Dermis blood vessel endothelial cell (primary cell): Measurements from ENCODE around the gene OCEL1. TPM values are rescaled to one million over a fixed set of nuclear protein-coding genes. Genes with fewer than 3 reads are reported as not detected.
A peak's percentile ranks its signal among the peaks of the same experiment; 100 is the strongest.
"Not testable (repeated sequence)": the region's sequence is repeated elsewhere in the genome, so short reads cannot be mapped to it uniquely, and the experiment has no call there.

Experiments
- DNase-seq: peaks from one replicate; pipeline ENCODE4 v3.0.0; 2010
- total RNA-seq: library from RNA; depleted of rRNA; stranded (reverse); fragments of >200 nt; gene quantifications from 2 replicates; pipeline ENCODE4 v1.2.3, GENCODE V29; 2014

OCEL1 gene, protein sequence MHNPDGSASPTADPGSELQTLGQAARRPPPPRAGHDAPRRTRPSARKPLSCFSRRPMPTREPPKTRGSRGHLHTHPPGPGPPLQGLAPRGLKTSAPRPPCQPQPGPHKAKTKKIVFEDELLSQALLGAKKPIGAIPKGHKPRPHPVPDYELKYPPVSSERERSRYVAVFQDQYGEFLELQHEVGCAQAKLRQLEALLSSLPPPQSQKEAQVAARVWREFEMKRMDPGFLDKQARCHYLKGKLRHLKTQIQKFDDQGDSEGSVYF
- total RNA-seq: 3.8 and 4.4 TPM in 2 replicates

DNA sequence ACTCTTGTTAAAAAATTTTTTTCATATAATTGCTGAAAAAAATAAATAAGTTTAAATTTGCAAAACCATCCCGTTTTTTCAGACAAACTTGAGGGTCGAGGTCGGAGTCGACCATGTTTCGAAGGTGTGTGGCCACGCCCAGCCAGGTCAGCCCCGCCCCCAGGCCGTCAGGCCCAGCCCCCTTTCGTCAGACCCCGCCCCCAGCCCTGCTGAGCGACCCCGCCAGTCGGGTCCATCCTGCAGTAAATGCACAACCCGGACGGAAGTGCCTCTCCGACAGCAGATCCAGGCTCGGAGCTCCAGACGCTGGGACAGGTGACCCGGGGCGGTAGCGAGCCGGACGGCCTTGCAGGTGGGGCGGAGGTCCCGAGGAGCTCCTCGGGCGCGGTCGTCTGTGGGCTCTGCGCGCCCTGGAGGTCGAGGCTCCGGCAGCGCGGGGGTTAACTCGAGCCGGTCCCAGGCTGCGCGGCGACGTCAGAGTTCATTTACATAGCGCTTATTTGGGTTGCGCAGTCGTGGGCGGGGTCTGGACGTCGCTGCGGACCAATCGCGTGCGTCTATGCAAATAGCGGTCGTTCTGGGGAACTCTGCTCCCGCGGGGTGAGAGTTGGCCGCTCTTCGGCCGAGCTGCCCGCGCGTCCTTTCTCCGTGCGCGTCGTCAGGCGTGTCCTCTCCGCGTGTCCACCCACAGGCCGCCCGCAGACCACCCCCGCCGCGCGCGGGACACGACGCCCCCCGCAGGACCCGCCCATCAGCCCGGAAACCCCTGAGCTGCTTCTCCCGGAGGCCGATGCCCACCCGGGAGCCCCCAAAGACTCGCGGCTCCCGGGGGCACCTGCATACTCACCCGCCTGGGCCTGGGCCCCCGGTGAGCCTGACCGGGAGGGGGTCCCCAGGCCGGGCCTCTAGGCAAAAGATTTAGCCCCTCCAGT lies at the start of gene OCEL1:
Gene OCEL1 (plus strand): TSS at position 225 of the 932 bp plus-strand sequence. CDS start 22 bp downstream, at position 247.
- DNase-seq: peak; percentile 99

DNA sequence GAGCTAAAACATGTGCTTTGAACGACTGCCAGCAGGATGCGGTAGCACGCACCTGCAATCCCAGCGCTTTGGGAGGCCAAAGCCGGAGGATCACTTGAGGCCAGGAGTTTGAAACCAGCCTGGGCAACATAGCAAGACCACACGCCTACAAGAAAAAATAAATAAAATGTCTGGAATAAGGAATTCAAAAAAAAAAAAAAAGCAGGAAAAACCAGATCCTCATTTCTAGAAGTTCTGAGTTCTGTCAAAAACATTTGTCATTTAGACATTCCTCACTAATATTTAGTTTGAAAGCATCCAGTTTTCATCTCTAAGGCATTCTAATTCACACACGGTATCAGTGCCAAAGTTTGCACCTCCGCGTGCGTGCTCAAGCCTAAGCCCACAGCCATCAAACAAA lies 47.7 kb upstream of the OCEL1 start:
- no peak for DNase-seq

DNA sequence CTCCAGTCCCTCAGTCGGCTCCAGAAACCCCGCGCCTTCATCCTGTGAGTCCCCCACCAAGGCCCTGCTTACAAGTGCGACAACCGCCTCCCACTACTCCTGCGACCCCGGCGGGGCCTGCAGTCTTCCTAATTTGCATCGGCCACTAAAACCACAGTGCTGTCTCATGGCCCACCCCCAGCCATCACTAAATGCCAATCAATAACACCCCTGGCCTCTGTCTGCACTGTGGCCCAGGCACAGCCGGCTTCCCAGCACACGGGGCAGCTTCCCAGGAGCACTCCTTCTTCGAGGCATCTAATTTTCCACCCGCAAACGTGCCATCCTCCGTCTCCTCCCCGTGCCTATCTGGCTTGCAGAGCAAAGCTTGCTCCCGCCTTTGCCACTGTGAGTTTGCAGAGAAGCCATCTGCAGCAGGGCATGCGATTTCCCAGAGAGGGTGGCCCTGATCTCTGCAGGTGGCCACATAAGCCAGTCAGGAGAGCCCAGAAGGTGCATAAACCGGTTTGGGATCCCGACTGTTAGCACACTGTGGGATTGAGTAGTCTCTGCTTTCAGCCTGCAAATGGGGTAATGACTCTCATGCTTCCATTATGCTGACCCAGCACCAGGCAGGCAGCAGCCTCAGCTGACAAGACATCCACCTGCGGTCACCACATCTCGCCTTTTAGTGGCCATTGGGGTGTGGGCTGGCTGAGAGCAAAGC lies 44.9 kb upstream of the OCEL1 start:
- no peak for DNase-seq

DNA sequence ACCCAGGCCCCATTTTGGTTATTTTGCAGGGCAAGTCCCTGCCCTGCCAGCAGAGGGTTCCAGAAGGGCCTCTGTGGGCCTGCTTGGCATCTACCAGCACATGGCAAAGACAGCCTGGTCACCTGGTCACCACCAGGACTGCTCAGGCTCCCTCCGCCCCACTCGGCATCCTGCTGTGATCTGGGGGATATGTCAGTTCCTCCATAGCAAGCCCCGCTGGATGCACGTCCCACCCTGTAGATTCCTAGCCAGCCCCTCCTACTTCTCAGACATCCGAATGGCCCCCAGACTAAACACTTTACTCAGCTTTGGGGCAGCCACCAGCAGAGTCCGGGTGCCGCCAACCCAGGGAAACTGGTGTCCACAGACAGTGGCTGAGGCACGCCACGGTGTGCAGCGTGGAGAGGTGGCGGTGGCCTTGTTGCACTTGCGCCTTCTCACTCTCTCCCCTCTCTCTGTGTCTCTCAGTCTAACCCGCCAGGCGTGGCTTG lies 42.7 kb upstream of the OCEL1 start:
- no peak for DNase-seq

DNA sequence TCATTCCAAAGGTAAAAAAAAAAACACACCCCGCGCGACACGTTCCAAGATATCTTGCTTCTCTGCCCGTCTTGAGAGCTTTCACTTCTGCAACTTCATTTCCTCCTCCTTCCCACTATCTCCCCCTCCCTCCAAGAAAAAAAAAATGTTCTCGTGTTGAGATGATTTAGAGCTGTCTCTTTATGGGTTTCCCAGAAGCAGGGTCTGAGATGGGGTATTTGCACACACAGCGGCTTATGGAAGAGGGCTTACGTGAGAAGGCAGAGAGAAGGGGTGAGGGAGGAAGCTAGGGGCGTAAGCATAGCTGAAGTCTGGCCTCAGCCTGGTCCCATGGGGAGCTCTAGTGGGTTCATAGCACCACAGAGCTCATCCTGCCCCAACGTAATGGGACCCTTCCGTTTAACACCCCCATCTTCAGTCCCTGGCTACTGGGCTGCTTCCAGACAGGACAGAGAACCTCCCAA lies 42.1 kb upstream of the OCEL1 start:
- no peak for DNase-seq

DNA sequence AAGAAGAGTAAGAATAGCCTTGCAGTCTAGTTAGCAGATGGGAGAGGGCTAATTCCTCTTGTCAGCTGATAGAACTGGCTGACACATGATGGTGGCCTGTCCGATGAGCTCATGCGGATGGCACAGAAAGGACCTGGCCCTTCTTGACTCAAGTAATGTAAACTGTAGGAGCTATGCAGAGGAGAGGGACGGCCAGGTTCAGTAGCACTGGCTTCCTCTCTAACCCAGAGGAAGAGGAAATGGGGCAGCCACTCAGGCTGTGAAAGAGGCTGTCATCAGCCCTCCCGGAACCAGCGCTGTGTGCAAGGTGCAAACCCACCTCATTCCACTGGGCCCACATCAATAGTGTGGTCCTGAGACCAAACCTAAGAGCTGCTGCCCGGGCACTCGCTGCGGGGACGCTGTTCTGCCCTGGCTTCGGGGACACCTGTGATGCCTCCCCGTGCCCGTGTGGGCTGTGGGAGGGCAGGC lies 41.6 kb upstream of the OCEL1 start:
- no peak for DNase-seq

DNA sequence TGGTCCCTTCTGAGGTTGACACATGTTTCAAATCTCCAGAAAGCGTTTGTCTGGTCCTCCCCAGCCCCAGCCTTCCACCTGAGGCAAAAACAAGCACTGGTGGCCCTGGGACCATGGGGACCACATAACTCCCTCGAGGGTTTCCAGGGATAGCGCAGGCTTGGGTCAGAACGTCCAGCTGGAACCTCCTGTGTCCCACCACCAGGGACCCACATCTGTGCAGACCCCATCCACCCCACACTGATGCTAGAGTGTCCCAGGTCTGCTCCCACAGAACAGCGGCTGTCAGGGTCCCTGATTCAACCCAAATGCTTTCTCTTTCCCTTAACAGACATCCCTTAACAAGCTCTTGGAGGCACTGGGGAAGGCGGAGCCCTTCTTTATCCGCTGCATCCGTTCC lies 40.4 kb upstream of the OCEL1 start:
- no peak for DNase-seq

DNA sequence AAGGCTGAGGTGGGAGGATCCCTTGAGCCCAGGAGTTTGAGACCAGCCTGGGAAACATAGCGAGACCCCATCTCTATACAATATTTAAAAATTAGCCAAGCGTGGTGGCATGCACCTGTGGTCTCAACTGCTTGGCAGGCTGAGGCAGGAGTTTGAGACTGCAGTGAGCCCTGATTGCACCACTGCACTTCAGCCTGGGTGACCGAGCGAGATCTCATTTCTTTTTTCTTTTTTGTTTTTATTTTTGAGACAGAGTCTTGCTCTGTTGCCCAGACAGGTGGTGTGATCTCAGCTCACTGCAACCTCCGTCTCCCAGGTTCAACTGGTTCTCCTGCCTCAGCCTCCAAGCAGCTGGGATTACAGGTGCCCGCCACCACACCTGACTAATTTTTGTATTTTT lies 34.3 kb upstream of the OCEL1 start:
- not testable (repeated sequence) for DNase-seq

DNA sequence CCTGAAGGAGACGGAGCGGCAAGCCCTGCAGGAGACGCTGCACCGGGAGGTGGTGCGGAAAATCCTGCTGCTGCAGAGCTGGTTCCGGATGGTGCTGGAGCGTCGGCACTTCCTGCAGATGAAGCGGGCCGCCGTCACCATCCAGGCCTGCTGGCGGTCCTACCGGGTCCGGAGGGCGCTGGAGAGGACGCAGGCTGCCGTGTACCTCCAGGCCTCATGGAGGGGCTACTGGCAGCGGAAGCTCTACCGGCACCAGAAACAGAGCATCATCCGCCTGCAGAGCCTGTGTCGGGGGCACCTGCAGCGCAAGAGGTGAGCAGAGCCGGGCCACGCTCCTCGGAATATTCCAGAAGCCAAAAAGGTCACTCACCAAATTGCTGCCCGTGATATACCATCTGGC lies 33.3 kb upstream of the OCEL1 start:
- DNase-seq: no peak

DNA sequence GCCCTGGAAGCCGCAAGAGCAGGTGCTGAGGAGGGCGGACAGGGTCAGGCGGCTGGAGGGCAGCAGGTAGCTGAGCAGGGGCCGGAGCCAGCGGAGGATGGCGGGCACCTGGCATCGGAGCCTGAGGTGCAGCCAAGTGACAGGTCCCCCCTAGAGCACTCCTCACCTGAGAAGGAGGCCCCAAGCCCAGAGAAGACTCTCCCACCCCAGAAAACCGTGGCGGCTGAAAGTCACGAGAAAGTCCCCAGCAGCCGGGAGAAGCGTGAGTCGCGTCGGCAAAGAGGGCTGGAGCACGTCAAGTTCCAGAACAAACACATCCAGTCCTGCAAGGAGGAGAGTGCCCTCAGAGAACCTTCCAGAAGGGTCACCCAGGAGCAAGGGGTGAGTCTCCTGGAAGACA lies 31.4 kb upstream of the OCEL1 start:
- no peak for DNase-seq

DNA sequence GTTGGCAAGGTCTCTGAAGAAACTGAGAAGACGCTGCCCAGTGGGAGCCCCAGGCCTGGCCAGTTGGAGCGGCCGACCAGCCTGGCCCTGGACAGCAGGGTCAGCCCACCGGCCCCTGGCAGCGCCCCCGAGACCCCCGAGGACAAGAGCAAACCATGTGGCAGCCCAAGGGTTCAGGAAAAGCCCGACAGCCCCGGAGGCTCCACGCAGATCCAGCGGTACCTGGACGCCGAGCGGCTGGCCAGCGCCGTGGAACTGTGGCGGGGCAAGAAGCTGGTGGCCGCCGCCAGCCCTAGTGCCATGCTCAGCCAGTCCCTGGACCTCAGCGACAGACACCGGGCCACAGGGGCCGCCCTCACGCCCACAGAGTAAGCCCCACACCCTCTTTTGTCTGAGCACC lies 30.9 kb upstream of the OCEL1 start:
- no peak for DNase-seq

DNA sequence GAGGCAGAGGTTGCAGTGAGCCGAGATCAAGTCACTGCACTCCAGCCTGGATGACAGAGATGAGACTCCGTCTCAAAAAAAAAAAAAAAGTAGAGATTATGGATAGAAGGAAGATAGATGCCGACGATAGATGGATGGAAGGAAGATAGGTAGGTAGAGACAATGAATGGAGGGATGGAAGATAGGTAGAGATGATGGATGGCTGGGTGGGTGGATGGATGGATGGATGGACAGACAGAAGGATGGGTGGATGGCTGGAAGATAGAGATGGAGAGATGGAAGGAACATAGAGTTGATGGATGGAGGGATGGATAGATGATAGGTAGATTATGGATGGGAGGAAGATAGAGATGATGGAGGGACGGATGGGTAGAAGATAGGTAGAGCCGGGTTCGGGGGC lies 29.4 kb upstream of the OCEL1 start:
- no peak for DNase-seq

DNA sequence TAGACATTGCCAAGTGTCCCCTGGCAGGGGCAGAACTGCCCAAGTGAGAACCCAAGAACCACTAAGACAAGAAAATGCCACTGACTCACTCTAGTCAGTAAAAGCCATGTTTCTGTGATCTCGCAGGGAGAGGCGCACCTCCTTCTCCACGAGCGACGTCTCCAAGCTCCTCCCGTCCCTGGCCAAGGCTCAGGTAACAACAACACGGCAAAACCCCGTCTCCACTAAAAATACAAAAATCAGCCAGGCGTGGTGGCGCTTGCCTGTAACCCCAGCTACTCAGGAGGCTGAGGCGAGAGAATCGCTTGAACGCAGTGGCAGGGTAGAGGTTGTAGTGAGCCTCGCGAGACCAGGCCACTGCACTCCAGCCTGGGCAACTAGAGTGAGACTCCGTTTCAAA lies 28.4 kb upstream of the OCEL1 start:
- DNase-seq: no peak

DNA sequence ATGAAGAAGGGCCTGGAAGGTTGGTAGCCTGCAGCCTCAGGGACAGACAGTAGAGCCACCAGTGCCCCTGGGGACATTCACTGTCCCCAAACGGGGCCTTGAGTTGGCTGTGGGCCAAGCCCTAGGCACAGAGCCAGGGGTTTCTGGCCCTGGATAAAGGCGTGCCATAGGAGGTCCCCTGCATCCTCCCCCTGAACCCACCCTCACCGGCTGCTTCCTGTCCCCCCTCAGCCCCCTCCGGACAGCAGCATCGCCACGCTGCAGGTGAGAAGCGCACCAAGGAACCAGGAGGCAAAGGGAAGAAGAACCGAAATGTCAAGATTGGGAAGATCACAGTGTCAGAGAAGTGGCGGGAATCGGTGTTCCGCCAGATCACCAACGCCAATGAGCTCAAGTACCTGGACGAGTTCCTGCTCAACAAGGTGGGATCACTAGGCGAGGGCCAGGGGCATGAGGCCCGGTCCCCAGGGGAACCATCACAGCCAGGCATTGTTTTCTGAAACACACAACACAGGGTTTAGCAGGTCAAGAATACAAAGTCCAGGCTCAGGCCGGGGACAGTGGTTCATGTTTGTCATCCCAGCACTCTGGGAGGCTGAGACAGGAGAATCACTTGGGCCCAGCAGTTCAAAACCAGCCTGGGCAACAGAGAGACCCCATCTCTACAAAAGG lies 25.5 kb upstream of the OCEL1 start:
- DNase-seq: no peak

DNA sequence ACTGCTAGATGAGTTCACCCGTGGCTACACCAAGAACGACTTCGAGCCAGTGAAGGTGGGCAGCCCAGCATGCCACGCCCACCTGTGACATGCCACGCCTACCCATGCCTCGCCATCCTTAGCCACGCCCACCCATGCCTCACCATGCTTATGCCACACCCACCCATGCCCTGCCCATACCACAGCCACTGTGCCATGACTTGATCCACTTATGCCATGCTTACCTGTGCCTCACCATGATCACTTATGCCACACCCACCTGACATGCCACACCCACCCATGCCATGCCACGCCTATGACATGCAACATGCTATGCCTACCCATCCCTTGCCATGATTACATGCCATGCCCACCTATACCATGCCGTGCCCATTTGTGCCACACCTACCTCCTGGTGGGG lies 23.8 kb upstream of the OCEL1 start:
- no peak for DNase-seq

DNA sequence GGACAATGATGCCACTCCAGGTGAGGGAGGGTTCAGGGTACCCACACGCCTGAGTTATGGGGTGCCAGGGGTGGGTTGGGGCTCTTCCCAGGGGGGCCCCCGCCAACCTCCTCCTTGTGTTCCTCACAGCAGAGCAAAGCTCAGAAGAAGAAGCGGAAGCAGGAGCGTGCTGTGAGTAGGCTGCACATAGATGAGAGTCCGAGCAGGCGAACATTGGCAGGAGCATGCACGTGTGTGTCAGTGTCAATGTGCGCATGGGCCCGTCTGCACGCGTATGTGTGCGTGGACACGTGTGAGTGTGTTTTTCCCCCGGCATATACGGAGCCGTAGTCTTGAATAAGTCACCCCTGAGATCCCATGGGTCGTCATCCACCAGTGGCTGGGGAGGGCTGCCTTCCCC lies 23.3 kb upstream of the OCEL1 start:
- no peak for DNase-seq

DNA sequence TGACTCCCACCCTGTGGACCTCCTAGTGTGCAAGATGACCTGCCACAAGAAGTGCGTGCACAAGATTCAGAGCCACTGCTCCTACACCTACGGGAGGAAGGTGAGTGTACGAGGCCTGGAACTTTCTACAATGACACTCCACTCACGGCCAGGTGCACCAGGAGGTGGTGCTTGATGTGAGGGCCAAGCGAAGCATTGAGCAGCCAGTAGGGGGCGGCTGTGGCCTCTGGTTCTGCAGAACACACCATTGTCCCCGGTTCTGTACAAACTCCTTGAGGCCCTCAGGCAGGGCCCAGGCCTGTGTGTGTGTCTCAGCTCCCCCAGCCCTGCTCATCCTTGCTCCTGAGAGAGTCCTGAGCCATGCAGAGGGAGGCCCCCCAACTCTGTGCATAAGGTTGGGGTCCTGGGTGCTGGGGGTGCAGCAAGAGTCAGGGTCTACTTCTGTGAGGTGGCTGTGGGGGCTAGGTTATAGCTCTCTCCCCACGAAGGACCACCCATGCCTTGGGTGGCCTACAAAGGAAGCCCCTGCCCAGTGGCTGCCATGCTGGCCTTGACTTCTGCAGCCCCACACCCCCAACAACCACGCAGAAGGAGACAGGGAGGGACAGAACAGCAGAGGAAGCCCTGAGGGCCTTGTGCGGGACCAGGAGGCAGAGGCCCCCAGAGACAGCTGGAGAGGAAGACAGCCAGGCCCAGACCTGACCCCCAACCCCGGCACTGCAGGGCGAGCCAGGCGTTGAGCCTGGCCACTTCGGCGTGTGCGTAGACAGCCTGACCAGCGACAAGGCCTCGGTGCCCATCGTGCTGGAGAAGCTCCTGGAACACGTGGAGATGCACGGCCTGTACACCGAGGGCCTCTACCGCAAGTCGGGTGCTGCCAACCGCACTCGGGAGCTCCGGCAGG lies 20.5 kb upstream of the OCEL1 start:
- DNase-seq: peak; percentile 83

DNA sequence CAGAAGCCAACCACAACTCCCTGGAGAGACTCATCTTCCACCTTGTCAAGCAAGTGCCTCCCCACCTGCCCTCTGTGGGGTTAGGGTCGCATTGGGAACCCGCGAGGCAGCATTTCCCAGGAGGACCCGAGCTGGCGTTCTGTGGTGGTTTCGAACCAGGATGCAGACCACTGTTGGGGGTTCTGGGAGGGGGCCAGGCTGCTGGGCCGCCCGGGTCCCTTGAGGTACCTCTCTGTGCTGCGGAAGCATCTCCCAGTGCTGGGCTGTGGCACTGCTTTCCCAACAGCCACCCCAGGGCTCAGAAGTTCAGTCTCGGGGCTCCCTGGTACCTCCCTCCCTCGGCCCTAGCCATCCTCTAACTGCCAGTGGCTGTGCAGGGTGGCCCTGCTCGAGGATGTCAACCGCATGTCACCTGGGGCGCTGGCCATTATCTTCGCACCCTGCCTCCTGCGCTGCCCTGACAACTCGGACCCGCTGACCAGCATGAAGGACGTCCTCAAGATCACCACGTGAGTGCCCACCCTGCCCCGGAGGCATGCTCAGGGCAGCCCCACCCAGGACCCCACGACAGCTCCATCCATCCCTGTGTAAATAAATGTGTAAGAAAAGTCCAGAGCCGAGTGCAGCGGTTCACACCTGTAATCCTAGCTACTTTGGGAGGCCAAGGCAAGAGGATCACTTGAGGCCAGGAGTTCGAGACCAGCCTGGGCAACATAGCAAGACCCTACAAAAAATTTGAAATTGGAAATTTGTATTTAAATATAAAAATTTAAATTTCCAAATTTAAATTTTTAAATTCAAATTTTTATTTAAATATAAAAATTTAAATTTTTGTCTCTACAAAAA lies 19.1 kb upstream of the OCEL1 start:
- DNase-seq: no peak

DNA sequence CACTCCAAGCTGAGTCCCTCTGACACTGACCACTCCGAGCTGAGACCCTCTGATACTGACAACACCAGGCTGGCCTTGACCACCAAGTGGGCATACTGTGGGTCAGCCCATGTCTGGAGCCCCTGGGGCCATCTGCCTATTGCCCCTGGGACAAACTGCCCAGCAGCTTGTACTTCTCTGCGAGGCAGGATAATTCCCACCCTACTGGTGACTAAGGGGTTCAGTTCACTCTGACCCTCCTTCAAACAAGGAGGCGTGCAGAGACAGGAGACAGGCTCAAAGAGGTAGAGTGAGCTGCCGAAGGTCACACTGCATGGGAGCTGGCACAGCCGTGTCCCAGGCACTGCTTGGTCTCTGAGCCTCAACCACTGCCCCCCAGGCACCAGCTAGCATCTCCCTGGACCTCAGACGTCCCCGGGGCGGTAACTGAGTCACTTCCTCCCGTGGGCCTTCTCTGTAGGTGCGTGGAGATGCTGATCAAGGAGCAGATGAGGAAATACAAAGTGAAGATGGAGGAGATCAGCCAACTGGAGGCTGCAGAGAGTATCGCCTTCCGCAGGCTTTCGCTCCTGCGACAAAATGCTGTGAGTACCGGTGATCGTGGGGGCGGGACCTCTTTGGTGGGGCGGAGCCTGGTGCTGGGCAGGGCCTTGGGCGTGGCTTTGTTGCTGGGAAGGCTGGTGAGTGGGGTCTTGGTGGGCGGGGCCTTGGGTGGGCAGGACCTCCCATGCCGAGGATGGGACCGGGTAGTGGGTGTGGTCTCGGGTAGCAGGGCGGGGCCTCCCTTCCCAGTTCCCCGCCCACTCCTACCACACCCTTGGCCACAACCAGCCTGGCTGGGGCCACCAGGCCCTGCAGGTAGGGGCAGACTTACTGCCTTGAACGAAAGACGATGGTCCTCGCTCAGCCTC lies 16.6 kb upstream of the OCEL1 start:
- peak; percentile 37 for DNase-seq
